Measurements from ENCODE around the gene DDX50.

DDX50 gene

GRCh38 chr10:68924593-68924992, 23.5 kb downstream of the DDX50 start:
- no peak for TF ChIP-seq TAF1 (IDR thresholded peaks at IDR 0.05; ENCODE audit: low read depth)
- TF ChIP-seq YY1 (IDR thresholded peaks at IDR 0.05; ENCODE audit: low read depth) = no peak
- TF ChIP-seq TEAD4 (IDR thresholded peaks at IDR 0.05) = no peak
- no peak for TF ChIP-seq TCF12 (IDR thresholded peaks at IDR 0.05; ENCODE audit: low read depth)
- no peak for TF ChIP-seq REST (IDR thresholded peaks at IDR 0.05; ENCODE audit: low read depth)
- no peak for TF ChIP-seq CREB1 (IDR thresholded peaks at IDR 0.05; ENCODE audit: low read depth)
- TF ChIP-seq ZBTB7A (IDR thresholded peaks at IDR 0.05; ENCODE audit: low read depth) = no peak
- TF ChIP-seq NFIC (IDR thresholded peaks at IDR 0.05) = no peak
- no peak for TF ChIP-seq FOXM1 (IDR thresholded peaks at IDR 0.05; ENCODE audit: borderline replicate concordance, low read depth)
- no peak for TF ChIP-seq USF1 (IDR thresholded peaks at IDR 0.05)
- no peak for TF ChIP-seq RAD21 (IDR thresholded peaks at IDR 0.05; ENCODE audit: low read depth)
- no peak for TF ChIP-seq CEBPB (IDR thresholded peaks at IDR 0.05)
- no peak for TF ChIP-seq EP300 (IDR thresholded peaks at IDR 0.05; ENCODE audit: borderline replicate concordance)

- TF ChIP-seq EP300 (IDR thresholded peaks at IDR 0.05; ENCODE audit: borderline replicate concordance) = no peak
Observed at GRCh38 chr10:68925489-68925888, 24.4 kb downstream of the DDX50 start.

- TF ChIP-seq TCF12 (IDR thresholded peaks at IDR 0.05; ENCODE audit: low read depth) (no peak), ZBTB7A (IDR thresholded peaks at IDR 0.05; ENCODE audit: low read depth) (no peak), YY1 (IDR thresholded peaks at IDR 0.05; ENCODE audit: low read depth) (no peak), MAX (IDR thresholded peaks at IDR 0.05) (no peak), CEBPB (IDR thresholded peaks at IDR 0.05) (no peak), NFIC (IDR thresholded peaks at IDR 0.05) (no peak), TAF1 (IDR thresholded peaks at IDR 0.05; ENCODE audit: low read depth) (no peak), FOXM1 (IDR thresholded peaks at IDR 0.05; ENCODE audit: borderline replicate concordance, low read depth) (no peak), TEAD4 (IDR thresholded peaks at IDR 0.05) (no peak), EGR1 (IDR thresholded peaks at IDR 0.05) (no peak), REST (IDR thresholded peaks at IDR 0.05; ENCODE audit: low read depth) (no peak), USF1 (IDR thresholded peaks at IDR 0.05) (no peak)
Observed at GRCh38 chr10:68934994-68935393, 33.9 kb downstream of the DDX50 start.

GRCh38 chr10:68938117-68938516, 37.0 kb downstream of the DDX50 start:
- TF ChIP-seq MAX (IDR thresholded peaks at IDR 0.05) = no peak
- TF ChIP-seq NFIC (IDR thresholded peaks at IDR 0.05) = peak; percentile 77

- no peak for TF ChIP-seq TCF12 (IDR thresholded peaks at IDR 0.05; ENCODE audit: low read depth)
- no peak for TF ChIP-seq MAX (IDR thresholded peaks at IDR 0.05)
- no peak for TF ChIP-seq CEBPB (IDR thresholded peaks at IDR 0.05)
Observed at GRCh38 chr10:68938884-68939283, 37.8 kb downstream of the DDX50 start.

- TF ChIP-seq TCF12 (IDR thresholded peaks at IDR 0.05; ENCODE audit: low read depth) = no peak
- TF ChIP-seq NFIC (IDR thresholded peaks at IDR 0.05) = no peak
- no peak for TF ChIP-seq EGR1 (IDR thresholded peaks at IDR 0.05)
- TF ChIP-seq FOXM1 (IDR thresholded peaks at IDR 0.05; ENCODE audit: borderline replicate concordance, low read depth) = no peak
- TF ChIP-seq CREB1 (IDR thresholded peaks at IDR 0.05; ENCODE audit: low read depth) = no peak
- TF ChIP-seq RAD21 (IDR thresholded peaks at IDR 0.05; ENCODE audit: low read depth) = no peak
- TF ChIP-seq MAX (IDR thresholded peaks at IDR 0.05) = no peak
- no peak for TF ChIP-seq CEBPB (IDR thresholded peaks at IDR 0.05)
- no peak for TF ChIP-seq YY1 (IDR thresholded peaks at IDR 0.05; ENCODE audit: low read depth)
- no peak for TF ChIP-seq ZBTB7A (IDR thresholded peaks at IDR 0.05; ENCODE audit: low read depth)
- no peak for TF ChIP-seq USF1 (IDR thresholded peaks at IDR 0.05)
- TF ChIP-seq EP300 (IDR thresholded peaks at IDR 0.05; ENCODE audit: borderline replicate concordance) = no peak
- TF ChIP-seq TAF1 (IDR thresholded peaks at IDR 0.05; ENCODE audit: low read depth) = no peak
- TF ChIP-seq REST (IDR thresholded peaks at IDR 0.05; ENCODE audit: low read depth) = no peak
- no peak for TF ChIP-seq TEAD4 (IDR thresholded peaks at IDR 0.05)
Observed at GRCh38 chr10:68950598-68950997, 49.5 kb downstream of the DDX50 start.
